WTC11 (cell line): ENCODE results near the gene LCLAT1. TPM values are rescaled to one million over a fixed set of nuclear protein-coding genes. Genes with fewer than 3 reads are reported as not detected.

ENCODE experiments used
- ATAC-seq: fragments of 200-7000 bp; cut with Tn5 transposase; 2 replicates; pipeline ENCODE4 v1.10.0; 2021; ENCODE audit warnings: mild to moderate bottlenecking, moderate library complexity
- CTCF ChIA-PET: fragments of 300-600 bp; sonication (Branson Sonifier 250); formaldehyde crosslinking; loops from one replicate; lab custom pipeline; 2021; ENCODE audit warnings: antibody characterized with exemption; lab: Charles Lee
- POLR2A ChIA-PET: fragments of 350-600 bp; sonication (Branson Sonifier 250); formaldehyde crosslinking; loops from one replicate; lab custom pipeline; 2021; ENCODE audit warnings: antibody characterized with exemption; lab: Charles Lee
- DNase-seq: peaks from one replicate; pipeline ENCODE4 v3.0.0; 2021; ENCODE audit warnings: low spot score
- H3K27ac Mint-ChIP-seq: 2 replicates; pipeline ENCODE4 v1.8.0; 2021; ENCODE audit warnings: mixed read lengths
- H3K27me3 Mint-ChIP-seq: 2 replicates; pipeline ENCODE4 v1.8.0; 2021; ENCODE audit warnings: low read depth, mild to moderate bottlenecking, moderate library complexity, mixed read lengths
- H3K36me3 Mint-ChIP-seq: 2 replicates; pipeline ENCODE4 v1.8.0; 2021; ENCODE audit warnings: mixed read lengths
- H3K4me1 Mint-ChIP-seq: 2 replicates; pipeline ENCODE4 v1.8.0; 2022; ENCODE audit warnings: mixed read lengths
- H3K4me3 Mint-ChIP-seq: 2 replicates; pipeline ENCODE4 v1.8.0; 2021; ENCODE audit warnings: mild to moderate bottlenecking, moderate library complexity, mixed read lengths
- H3K9me3 Mint-ChIP-seq: 2 replicates; pipeline ENCODE4 v1.8.0; 2021; ENCODE audit warnings: mixed read lengths
- CBFB ChIP-seq: sonication (generic); formaldehyde crosslinking; IDR thresholded peaks from 2 replicates; pipeline ENCODE4 v1.8.1; 2022; ENCODE audit warnings: mild to moderate bottlenecking, low read depth, missing genetic modification reagents
- EMX1 ChIP-seq: fragments of 250-450 bp; sonication (Bioruptor Pico); IDR thresholded peaks from 2 replicates; pipeline ENCODE4 v1.8.0; 2021; ENCODE audit warnings: mild to moderate bottlenecking
- ESRRA ChIP-seq: sonication (generic); formaldehyde crosslinking; IDR thresholded peaks from 2 replicates; pipeline ENCODE4 v1.8.1; 2022; ENCODE audit warnings: mild to moderate bottlenecking, missing genetic modification reagents, borderline replicate concordance
- FOXK1 ChIP-seq: sonication (generic); formaldehyde crosslinking; IDR thresholded peaks from 2 replicates; pipeline ENCODE4 v1.8.0; 2022; ENCODE audit warnings: mild to moderate bottlenecking, moderate library complexity, missing genetic modification reagents
- FOXP1 ChIP-seq: sonication (generic); formaldehyde crosslinking; IDR thresholded peaks from 2 replicates; pipeline ENCODE4 v1.8.0; 2022; ENCODE audit warnings: missing genetic modification reagents, mild to moderate bottlenecking, moderate library complexity, borderline replicate concordance
- IRF2 ChIP-seq: sonication (generic); formaldehyde crosslinking; IDR thresholded peaks from 2 replicates; pipeline ENCODE4 v1.8.0; 2022; ENCODE audit warnings: low read depth, missing genetic modification reagents, borderline replicate concordance
- NFYB ChIP-seq: sonication (generic); formaldehyde crosslinking; conservative IDR thresholded peaks from 2 replicates; pipeline ENCODE4 v1.8.0; 2022; ENCODE audit warnings: low read depth, missing genetic modification reagents
- SP1 ChIP-seq: sonication (generic); formaldehyde crosslinking; conservative IDR thresholded peaks from 2 replicates; pipeline ENCODE4 v1.8.1; 2022; ENCODE audit warnings: missing genetic modification reagents
- TCF7 ChIP-seq: sonication (generic); formaldehyde crosslinking; IDR thresholded peaks from 2 replicates; pipeline ENCODE4 v1.8.0; 2022; ENCODE audit warnings: mild to moderate bottlenecking, low read depth, missing genetic modification reagents, moderate library complexity
- ZNF219 ChIP-seq: sonication (generic); formaldehyde crosslinking; IDR thresholded peaks from 2 replicates; pipeline ENCODE4 v1.8.0; 2023; ENCODE audit warnings: missing genetic modification reagents, mild to moderate bottlenecking, borderline replicate concordance
- ZNF232 ChIP-seq: sonication (generic); formaldehyde crosslinking; IDR thresholded peaks from 2 replicates; pipeline ENCODE4 v1.8.0; 2022; ENCODE audit warnings: mild to moderate bottlenecking, missing genetic modification reagents
- ZNF263 ChIP-seq: sonication (generic); formaldehyde crosslinking; IDR thresholded peaks from 2 replicates; pipeline ENCODE4 v1.8.1; 2022; ENCODE audit warnings: low read depth, mild to moderate bottlenecking, moderate library complexity, missing genetic modification reagents
- ZNF396 ChIP-seq: fragments of 250-450 bp; sonication (Bioruptor Pico); IDR thresholded peaks from 2 replicates; pipeline ENCODE4 v1.8.0; 2021; ENCODE audit warnings: mild to moderate bottlenecking, moderate library complexity, borderline replicate concordance
- ZNF671 ChIP-seq: fragments of 250-450 bp; sonication (Bioruptor Pico); IDR thresholded peaks from 2 replicates; pipeline ENCODE4 v1.8.0; 2021; ENCODE audit warnings: mild to moderate bottlenecking
- total RNA-seq: library from RNA; stranded (reverse); gene quantifications from 3 replicates; pipeline ENCODE4 v1.2.3, GENCODE V29; 2021
- TF ChIP-seq, protein P1 (sequence below): fragments of 250-450 bp; sonication (Bioruptor Pico); conservative IDR thresholded peaks from 2 replicates; pipeline ENCODE4 v1.9.0; 2021; ENCODE audit warnings: mild to moderate bottlenecking
- TF ChIP-seq, protein P2 (sequence below): sonication (generic); formaldehyde crosslinking; conservative IDR thresholded peaks from 2 replicates; pipeline ENCODE4 v1.8.1; 2023; ENCODE audit warnings: mild to moderate bottlenecking, low read depth, missing genetic modification reagents, moderate library complexity
- TF ChIP-seq, protein P3 (sequence below): sonication (generic); formaldehyde crosslinking; IDR thresholded peaks from 2 replicates; pipeline ENCODE4 v1.8.1; 2023; ENCODE audit warnings: mild to moderate bottlenecking, missing genetic modification reagents, moderate library complexity
- TF ChIP-seq, protein P4 (sequence below): fragments of 250-450 bp; sonication (Bioruptor Pico); IDR thresholded peaks from 2 replicates; pipeline ENCODE4 v1.9.0; 2021; ENCODE audit warnings: mild to moderate bottlenecking
- TF ChIP-seq, protein P5 (sequence below): sonication (generic); formaldehyde crosslinking; IDR thresholded peaks from 2 replicates; pipeline ENCODE4 v1.8.1; 2022; ENCODE audit warnings: mild to moderate bottlenecking, missing genetic modification reagents, moderate library complexity, borderline replicate concordance

Gene LCLAT1
- total RNA-seq, 1 experiment from 2014 or later = 22.3 TPM

DNA sequence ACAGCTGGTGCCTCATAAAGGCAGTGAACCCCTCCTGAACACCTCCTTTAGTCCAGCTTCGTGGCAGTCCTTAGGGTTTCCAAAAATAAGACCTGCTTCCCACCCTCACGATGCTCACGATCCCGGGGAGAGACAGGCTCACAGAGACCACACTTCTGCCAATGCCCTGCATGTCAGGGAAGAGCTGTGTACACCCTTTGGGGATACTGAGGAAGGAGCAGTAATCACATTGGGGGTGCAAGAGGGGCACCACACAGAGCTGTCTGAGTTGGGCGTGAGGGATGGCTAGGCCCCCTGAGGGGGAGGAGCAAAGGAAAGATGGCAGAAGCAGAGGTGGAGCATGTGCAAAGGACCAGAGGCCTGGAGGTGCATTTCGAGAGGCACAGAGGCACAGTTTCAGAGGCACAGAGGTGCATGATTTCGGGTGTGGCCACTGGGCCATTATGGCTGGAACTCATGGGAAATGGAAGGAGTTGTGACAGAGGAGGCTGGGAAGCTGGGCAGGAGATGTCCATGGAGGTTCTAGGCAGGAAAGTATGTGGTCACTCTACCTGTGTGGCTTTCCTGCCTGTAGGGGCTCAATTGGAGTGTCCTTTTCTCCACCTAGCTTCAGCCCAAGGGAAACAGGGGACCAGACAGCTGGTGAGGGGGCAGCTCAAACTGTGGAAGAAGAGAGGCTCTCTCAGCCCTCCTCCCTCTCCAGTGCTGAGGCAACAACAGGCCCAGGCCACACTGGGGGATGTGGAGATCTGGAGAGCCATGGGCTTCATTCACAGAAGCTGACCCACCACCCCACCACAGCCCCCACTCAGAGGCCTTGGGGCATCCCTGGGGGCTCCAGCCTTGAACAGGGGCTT lies 244.3 kb downstream of the LCLAT1 start:
- ATAC-seq = no peak

DNA sequence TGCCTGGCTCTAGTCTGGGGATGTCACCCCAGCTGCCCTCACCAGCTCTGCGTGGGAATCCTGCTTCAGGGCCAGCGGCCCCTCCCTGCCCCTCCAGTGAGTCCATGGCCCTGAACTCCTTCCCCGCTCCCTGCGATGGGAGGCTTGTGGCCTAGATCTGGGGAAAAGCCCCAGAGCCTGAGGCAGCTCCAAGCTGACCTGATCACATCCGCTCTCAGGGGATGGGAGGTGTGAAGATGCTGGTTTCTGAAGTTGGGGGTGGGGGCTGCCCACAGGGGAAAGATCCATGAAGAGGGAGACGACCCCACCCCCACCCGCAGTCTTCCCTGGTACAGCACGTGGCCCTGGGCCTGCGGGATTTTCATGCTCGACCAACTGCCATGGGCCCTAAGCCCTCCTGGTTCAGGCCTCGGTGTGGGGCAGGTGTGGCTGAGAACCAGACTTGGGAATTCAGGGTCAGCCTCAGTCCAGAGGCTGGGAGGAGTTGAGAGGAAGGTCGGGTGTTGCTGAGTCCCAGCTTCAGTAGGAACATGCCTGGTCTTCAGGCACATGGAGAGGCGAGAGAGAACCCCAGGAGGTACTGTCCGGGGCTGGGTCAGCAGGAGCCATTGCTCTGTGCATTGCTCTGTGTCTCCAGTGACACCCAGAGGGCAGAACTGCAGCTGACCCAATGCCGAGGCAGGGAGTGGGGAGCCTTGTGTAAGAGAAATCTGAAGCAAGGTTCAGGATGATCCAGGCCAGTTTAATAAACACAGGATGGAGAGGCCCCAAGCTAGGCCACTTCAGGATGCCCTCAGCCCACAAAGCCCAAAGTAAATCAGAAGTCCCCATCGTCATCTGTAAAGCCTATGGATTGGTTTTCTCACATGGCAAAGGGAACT lies 245.1 kb downstream of the LCLAT1 start:
- DNase-seq = no peak
- Mint-ChIP-seq H3K4me3 (no peak overlapping the region), H3K27me3 (no peaks in the 10 kb centered on the region), H3K9me3 (peaks cover 13% of the 10 kb centered on the region), H3K4me1 (peaks cover 10% of the 10 kb centered on the region), H3K36me3 (no peaks in the 10 kb centered on the region), H3K27ac (no peak overlapping the region)
- ChIA-PET POLR2A (no interaction called here), CTCF (interaction anchor here (1.2 to 7.9 kb wide), 4 partner anchors 19 to 528 kb away, joined by 4 to 55 read pairs (median 9); no protein-coding TSS in a partner anchor)
- TF ChIP-seq, protein P1, sequence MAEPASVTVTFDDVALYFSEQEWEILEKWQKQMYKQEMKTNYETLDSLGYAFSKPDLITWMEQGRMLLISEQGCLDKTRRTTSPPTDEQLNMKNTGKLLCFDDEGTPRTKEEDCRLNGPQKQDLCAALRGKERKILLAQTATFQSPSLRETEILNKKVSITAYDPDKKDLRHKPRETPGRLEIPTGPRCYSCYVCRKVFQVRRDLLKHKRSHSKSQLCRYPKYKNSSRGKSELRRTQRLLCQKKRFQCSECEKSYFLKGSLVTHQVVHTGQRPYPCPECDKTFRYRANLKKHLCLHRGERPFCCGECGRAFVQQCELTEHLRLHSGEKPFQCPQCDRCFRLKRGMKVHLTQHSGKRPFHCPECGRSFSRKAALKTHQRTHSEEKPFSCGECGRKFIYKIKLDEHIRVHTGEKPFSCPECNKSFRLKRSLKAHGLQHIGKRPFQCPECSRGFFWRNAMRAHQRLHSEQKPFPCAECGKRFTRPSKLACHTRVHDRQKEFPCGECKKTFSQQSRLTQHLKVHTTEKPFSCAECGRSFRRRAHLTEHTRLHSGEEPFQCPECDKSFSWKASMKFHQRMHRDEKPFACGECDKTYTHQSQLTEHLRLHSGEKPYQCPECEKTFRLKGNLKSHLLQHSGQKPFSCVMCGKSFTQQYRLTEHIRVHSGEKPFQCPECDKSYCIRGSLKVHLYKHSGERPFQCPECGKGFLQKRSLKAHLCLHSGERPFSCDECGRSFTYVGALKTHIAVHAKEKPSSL (CRISPR knock-in tag) = no peak
- TF ChIP-seq, protein P2, sequence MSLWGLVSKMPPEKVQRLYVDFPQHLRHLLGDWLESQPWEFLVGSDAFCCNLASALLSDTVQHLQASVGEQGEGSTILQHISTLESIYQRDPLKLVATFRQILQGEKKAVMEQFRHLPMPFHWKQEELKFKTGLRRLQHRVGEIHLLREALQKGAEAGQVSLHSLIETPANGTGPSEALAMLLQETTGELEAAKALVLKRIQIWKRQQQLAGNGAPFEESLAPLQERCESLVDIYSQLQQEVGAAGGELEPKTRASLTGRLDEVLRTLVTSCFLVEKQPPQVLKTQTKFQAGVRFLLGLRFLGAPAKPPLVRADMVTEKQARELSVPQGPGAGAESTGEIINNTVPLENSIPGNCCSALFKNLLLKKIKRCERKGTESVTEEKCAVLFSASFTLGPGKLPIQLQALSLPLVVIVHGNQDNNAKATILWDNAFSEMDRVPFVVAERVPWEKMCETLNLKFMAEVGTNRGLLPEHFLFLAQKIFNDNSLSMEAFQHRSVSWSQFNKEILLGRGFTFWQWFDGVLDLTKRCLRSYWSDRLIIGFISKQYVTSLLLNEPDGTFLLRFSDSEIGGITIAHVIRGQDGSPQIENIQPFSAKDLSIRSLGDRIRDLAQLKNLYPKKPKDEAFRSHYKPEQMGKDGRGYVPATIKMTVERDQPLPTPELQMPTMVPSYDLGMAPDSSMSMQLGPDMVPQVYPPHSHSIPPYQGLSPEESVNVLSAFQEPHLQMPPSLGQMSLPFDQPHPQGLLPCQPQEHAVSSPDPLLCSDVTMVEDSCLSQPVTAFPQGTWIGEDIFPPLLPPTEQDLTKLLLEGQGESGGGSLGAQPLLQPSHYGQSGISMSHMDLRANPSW = no peak
- TF ChIP-seq CBFB (CRISPR knock-in tag) = no peak
- no peak for TF ChIP-seq SP1 (CRISPR knock-in tag)
- TF ChIP-seq, protein P3, sequence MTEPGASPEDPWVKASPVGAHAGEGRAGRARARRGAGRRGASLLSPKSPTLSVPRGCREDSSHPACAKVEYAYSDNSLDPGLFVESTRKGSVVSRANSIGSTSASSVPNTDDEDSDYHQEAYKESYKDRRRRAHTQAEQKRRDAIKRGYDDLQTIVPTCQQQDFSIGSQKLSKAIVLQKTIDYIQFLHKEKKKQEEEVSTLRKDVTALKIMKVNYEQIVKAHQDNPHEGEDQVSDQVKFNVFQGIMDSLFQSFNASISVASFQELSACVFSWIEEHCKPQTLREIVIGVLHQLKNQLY = no peak
- no peak for TF ChIP-seq FOXK1 (CRISPR knock-in tag)
- TF ChIP-seq ZNF219 (CRISPR knock-in tag) = no peak
- TF ChIP-seq ZNF232 (CRISPR knock-in tag) = no peak
- TF ChIP-seq EMX1 (CRISPR knock-in tag) = no peak
- TF ChIP-seq TCF7 (CRISPR knock-in tag) = no peak
- no peak for TF ChIP-seq IRF2 (CRISPR knock-in tag)
- peak; percentile 54; the same call in 1 of the 2 replicates for ATAC-seq

More for the DNA sequence above, 244.3 kb downstream of the LCLAT1 start:
- H3K27ac Mint-ChIP-seq = no peak overlapping the region
- no peaks in the 10 kb centered on the region for H3K27me3 Mint-ChIP-seq
- ChIA-PET CTCF (interaction anchor here (2.0 to 7.9 kb wide), 2 partner anchors 20 to 526 kb away, joined by 6 to 55 read pairs; no protein-coding TSS in a partner anchor), POLR2A (no interaction called here)
- peaks cover 10% of the 10 kb centered on the region for H3K4me1 Mint-ChIP-seq
- no peaks in the 10 kb centered on the region for H3K36me3 Mint-ChIP-seq
- TF ChIP-seq ZNF671 (CRISPR knock-in tag) (no peak), ZNF263 (no peak), ESRRA (no peak), FOXP1 (no peak), ZNF396 (CRISPR knock-in tag) (no peak), TCF7 (CRISPR knock-in tag) (no peak), NFYB (CRISPR knock-in tag) (no peak)
- TF ChIP-seq, protein P4, sequence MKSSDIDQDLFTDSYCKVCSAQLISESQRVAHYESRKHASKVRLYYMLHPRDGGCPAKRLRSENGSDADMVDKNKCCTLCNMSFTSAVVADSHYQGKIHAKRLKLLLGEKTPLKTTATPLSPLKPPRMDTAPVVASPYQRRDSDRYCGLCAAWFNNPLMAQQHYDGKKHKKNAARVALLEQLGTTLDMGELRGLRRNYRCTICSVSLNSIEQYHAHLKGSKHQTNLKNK = no peak
- TF ChIP-seq, protein P5, sequence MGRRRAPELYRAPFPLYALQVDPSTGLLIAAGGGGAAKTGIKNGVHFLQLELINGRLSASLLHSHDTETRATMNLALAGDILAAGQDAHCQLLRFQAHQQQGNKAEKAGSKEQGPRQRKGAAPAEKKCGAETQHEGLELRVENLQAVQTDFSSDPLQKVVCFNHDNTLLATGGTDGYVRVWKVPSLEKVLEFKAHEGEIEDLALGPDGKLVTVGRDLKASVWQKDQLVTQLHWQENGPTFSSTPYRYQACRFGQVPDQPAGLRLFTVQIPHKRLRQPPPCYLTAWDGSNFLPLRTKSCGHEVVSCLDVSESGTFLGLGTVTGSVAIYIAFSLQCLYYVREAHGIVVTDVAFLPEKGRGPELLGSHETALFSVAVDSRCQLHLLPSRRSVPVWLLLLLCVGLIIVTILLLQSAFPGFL = no peak
- no peak overlapping the region for H3K4me3 Mint-ChIP-seq
- H3K9me3 Mint-ChIP-seq = peaks cover 5% of the 10 kb centered on the region; the same call in 1 of the 2 replicates
- no peak for DNase-seq
